Left cardiac atrium (tissue), 2 donors: ENCODE measurements around the gene NXNL1. TPM values are rescaled to one million over a fixed set of nuclear protein-coding genes. Genes with fewer than 3 reads are reported as not detected.

Experiments used
- total RNA-seq, 2 donors: library from RNA; stranded (reverse); fragmentation: NEBNext Ultra II Directional; extraction: Animal tissue kit (Norgen Biotek cat#: 25700); gene quantifications; one replicate each; pipeline ENCODE4 v1.2.1, GENCODE V29; 2021
- donor health status: DM: no; HTN: yes; CAD: no; lungs with severe emphysema.
- donor health status: DM: yes; HTN: yes; CAD: no.

The NXNL1 gene
- total RNA-seq, 2 donors from 2014 or later = 0.56 TPM; not detected in 1

Other genes starting within 250 kb of the NXNL1 start
- 10 to 100 TPM; 22.5 to 23.4 TPM for gene USE1, start 245.6 kb downstream of the NXNL1 start, total RNA-seq
- gene OCEL1, start 234.7 kb downstream of the NXNL1 start, total RNA-seq = 10 to 100 TPM; 18.7 to 25.3 TPM
- gene NR2F6, start 215.0 kb downstream of the NXNL1 start, total RNA-seq = 10 to 100 TPM; 40.5 to 49.9 TPM
- 1 to 10 TPM; 6.5 to 6.7 TPM for gene USHBP1, start 196.2 kb downstream of the NXNL1 start, total RNA-seq
- gene BABAM1, start 193.5 kb downstream of the NXNL1 start, total RNA-seq = 10 to 100 TPM; 67.2 to 68.3 TPM
- under 1 TPM; 0.37 to 0.47 TPM for gene ANKLE1, start 179.0 kb downstream of the NXNL1 start, total RNA-seq
- 10 to 100 TPM; 11.2 to 11.6 TPM for gene ABHD8, start 157.5 kb downstream of the NXNL1 start, total RNA-seq
- 100 to 1,000 TPM; 147 to 152 TPM for gene MRPL34, start 155.1 kb downstream of the NXNL1 start, total RNA-seq
- 10 to 100 TPM; 27.5 to 33.3 TPM for gene DDA1, start 151.4 kb downstream of the NXNL1 start, total RNA-seq
- 1 to 10 TPM; 9.5 to 10.0 TPM for gene ANO8, start 126.1 kb downstream of the NXNL1 start, total RNA-seq
- gene GTPBP3, start 123.4 kb downstream of the NXNL1 start, total RNA-seq = 10 to 100 TPM in 1 of 2 donors, 1 to 10 TPM in 1; 9.7 to 12.8 TPM
- gene PLVAP, start 83.6 kb downstream of the NXNL1 start, total RNA-seq = 100 to 1,000 TPM; 102 to 137 TPM
- gene CCDC194, start 66.7 kb downstream of the NXNL1 start, total RNA-seq = not detected
- 10 to 100 TPM; 56.9 to 72.6 TPM for gene BST2, start 55.3 kb downstream of the NXNL1 start, total RNA-seq
- 10 to 100 TPM; 22.6 to 24.8 TPM for gene MVB12A, start 40.9 kb downstream of the NXNL1 start, total RNA-seq
- gene TMEM221, start 12.3 kb downstream of the NXNL1 start, total RNA-seq = under 1 TPM; 0.18 to 0.21 TPM
- gene SLC27A1, start 9.6 kb upstream of the NXNL1 start, total RNA-seq = 10 to 100 TPM; 33.4 to 55.1 TPM
- 10 to 100 TPM; 28.6 to 37.3 TPM for gene PGLS, start 50.7 kb upstream of the NXNL1 start, total RNA-seq
- gene COLGALT1, start 94.7 kb upstream of the NXNL1 start, total RNA-seq = 10 to 100 TPM; 47.7 to 54.8 TPM
- gene UNC13A, start 227.4 kb upstream of the NXNL1 start, total RNA-seq = under 1 TPM; 0.03 to 0.16 TPM